ENCODE measurements around the gene EID3. TPM values are rescaled to one million over a fixed set of nuclear protein-coding genes. Genes with fewer than 3 reads are reported as not detected.

The EID3 gene
- total RNA-seq, 1 experiment from 2014 or later: 3.0 TPM

GRCh38 chr12:104333692-104334255 lies 30.2 kb downstream of the EID3 start:
- no peak overlapping the region for H3K4me2 ChIP-seq (ENCODE audit: low read length)
- ATAC-seq (no peak), DNase-seq (ENCODE audit: low read depth, low spot score) (no peak)
- CTCF ChIA-PET: no interaction called here
- H3K9me3 ChIP-seq (ENCODE audit: control insufficient read depth in 1 of 2, insufficient read depth in 1 of 2, low read depth in 1 of 2, low read length in 2 of 2): no peaks in the 10 kb centered on the region
- no peak overlapping the region for H3K27ac ChIP-seq (ENCODE audit: low read depth, low read length)
- H3K4me1 ChIP-seq (ENCODE audit: control insufficient read depth in 1 of 2, insufficient read depth in 2 of 2, low read length in 2 of 2): no peaks in the 10 kb centered on the region
- no peak overlapping the region for H2AFZ ChIP-seq (ENCODE audit: low read depth, low read length, poor library complexity, severe bottlenecking)
- RAD21 ChIA-PET (ENCODE audit: low non-redundant PET in 1 of 2, low total read pairs in 2 of 2, uncharacterized antibody in 2 of 2, unreplicated experiment in 2 of 2): no interaction called here
- POLR2A ChIA-PET: no interaction called here
- peaks cover 13% of the 10 kb centered on the region; the same call in 1 of the 2 replicates for H4K20me1 ChIP-seq (ENCODE audit: insufficient read depth)
- no peak overlapping the region for H3K4me3 ChIP-seq (replicated peaks in 1 of 2; ENCODE audit: low read depth in 1 of 2, low read length in 2 of 2)
- intact Hi-C loops (cut with micrococcal nuclease): no loop called here
- peaks cover 91% of the 10 kb centered on the region for H3K79me2 ChIP-seq (ENCODE audit: insufficient read depth, low read length)
- peaks cover 45 to 64% of the 10 kb centered on the region in 2 experiments for H3K36me3 ChIP-seq (ENCODE audit: control insufficient read depth in 1 of 2, insufficient read depth in 2 of 2, low read length in 2 of 2)
- no peak for TF ChIP-seq REST (IDR thresholded peaks at IDR 0.05; ENCODE audit: low read depth)
- no peak for TF ChIP-seq FOSL1 (IDR thresholded peaks at IDR 0.05; ENCODE audit: low read depth)
- no peak for TF ChIP-seq JUND (IDR thresholded peaks at IDR 0.05)
- no peak for TF ChIP-seq POLR2AphosphoS5 (IDR thresholded peaks at IDR 0.05; ENCODE audit: low read depth, low read length)
- no peak for TF ChIP-seq CEBPB (IDR thresholded peaks at IDR 0.05; ENCODE audit: low read depth)
- TF ChIP-seq EGR1 (IDR thresholded peaks at IDR 0.05; ENCODE audit: low read depth): no peak
- no peak for TF ChIP-seq ZBTB33 (IDR thresholded peaks at IDR 0.05; ENCODE audit: extremely low read depth, insufficient replicate concordance, low read length)
- TF ChIP-seq SIN3A (IDR thresholded peaks at IDR 0.05; ENCODE audit: low read depth): no peak
- no peak for TF ChIP-seq EZH2 (IDR thresholded peaks at IDR 0.05)
- TF ChIP-seq POLR2A (IDR thresholded peaks at IDR 0.05; ENCODE audit: borderline replicate concordance, extremely low read depth, insufficient read depth, insufficient read length): no peak
- TF ChIP-seq, protein P1, sequence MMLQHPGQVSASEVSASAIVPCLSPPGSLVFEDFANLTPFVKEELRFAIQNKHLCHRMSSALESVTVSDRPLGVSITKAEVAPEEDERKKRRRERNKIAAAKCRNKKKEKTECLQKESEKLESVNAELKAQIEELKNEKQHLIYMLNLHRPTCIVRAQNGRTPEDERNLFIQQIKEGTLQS (IDR thresholded peaks at IDR 0.05): no peak
- no peaks in the 10 kb centered on the region for H3K9me2 ChIP-seq (ENCODE audit: insufficient read depth)
- no peaks in the 10 kb centered on the region for H3K27me3 ChIP-seq (ENCODE audit: insufficient read depth, low read length)
- no TSS peak for BruUV-seq (replicated peaks)
- no peak overlapping the region for H3K9ac ChIP-seq (ENCODE audit: low read length)
